Subcutaneous adipose tissue (tissue), 4 donors: Measurements from ENCODE around the gene TBC1D9B. TPM values are rescaled to one million over a fixed set of nuclear protein-coding genes. Genes with fewer than 3 reads are reported as not detected.

Source experiments
- total RNA-seq, 4 donors: library from RNA; depleted of rRNA; stranded (reverse); fragments of >200 nt; gene quantifications; one replicate each; pipeline ENCODE4 v1.1.0, GENCODE V29; 2016
- TF ChIP-seq, protein P1 (sequence below): fragments of 450-650 bp; IDR thresholded peaks from one replicate; pipeline ENCODE4 v1.5.1; 2016; ENCODE audit warnings: low read depth, mild to moderate bottlenecking, control low read depth, antibody characterized with exemption, moderate library complexity

TBC1D9B gene
- total RNA-seq, 4 donors from 2014 or later: 87.6 to 142 (median 122) TPM

DNA sequence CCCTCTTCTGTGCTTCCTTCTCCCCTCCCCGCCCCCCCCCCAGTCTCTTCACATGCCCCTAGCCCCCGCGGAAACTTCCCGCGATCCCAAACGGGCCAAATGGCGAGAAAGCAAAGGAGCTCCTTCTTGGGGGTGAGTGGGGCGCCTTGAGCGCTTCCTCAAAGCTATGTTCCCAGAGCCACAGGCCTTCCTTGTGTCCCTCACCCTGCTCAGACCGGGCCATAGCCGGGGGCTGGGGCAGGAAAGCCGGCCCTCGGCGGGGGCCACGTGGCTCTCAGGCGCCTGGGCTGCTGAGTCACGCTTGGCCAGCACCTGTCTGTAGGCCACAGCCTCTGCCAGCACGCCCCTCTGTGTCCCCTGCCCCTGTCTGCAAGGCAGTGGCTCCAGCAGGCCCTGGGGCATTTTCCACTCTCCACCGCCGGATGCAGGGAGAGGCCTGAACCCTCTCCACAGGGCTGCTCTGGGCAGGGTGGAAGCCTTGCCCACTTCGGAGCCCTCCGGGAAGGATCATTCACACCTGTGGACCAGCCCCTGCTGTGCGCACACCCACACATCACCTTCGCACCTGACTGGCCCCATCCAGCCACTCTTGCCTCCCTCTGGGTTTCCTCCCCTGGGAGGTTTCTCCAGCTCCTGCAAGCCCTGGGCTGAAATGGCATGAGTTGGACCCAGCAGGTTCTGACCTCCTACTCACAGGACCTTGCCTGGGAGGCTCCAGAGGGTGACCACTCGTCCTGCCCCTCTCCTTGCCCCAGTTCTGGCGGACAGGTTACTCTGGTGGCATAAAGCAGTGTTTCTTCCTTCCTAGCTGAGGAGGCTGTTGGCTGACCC, 88.2 kb downstream of the TBC1D9B start:
- TF ChIP-seq, protein P1, sequence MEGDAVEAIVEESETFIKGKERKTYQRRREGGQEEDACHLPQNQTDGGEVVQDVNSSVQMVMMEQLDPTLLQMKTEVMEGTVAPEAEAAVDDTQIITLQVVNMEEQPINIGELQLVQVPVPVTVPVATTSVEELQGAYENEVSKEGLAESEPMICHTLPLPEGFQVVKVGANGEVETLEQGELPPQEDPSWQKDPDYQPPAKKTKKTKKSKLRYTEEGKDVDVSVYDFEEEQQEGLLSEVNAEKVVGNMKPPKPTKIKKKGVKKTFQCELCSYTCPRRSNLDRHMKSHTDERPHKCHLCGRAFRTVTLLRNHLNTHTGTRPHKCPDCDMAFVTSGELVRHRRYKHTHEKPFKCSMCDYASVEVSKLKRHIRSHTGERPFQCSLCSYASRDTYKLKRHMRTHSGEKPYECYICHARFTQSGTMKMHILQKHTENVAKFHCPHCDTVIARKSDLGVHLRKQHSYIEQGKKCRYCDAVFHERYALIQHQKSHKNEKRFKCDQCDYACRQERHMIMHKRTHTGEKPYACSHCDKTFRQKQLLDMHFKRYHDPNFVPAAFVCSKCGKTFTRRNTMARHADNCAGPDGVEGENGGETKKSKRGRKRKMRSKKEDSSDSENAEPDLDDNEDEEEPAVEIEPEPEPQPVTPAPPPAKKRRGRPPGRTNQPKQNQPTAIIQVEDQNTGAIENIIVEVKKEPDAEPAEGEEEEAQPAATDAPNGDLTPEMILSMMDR: no peak

GRCh38 chr5:179818746-179819295, 88.9 kb downstream of the TBC1D9B start:
- TF ChIP-seq, protein P1: no peak

DNA sequence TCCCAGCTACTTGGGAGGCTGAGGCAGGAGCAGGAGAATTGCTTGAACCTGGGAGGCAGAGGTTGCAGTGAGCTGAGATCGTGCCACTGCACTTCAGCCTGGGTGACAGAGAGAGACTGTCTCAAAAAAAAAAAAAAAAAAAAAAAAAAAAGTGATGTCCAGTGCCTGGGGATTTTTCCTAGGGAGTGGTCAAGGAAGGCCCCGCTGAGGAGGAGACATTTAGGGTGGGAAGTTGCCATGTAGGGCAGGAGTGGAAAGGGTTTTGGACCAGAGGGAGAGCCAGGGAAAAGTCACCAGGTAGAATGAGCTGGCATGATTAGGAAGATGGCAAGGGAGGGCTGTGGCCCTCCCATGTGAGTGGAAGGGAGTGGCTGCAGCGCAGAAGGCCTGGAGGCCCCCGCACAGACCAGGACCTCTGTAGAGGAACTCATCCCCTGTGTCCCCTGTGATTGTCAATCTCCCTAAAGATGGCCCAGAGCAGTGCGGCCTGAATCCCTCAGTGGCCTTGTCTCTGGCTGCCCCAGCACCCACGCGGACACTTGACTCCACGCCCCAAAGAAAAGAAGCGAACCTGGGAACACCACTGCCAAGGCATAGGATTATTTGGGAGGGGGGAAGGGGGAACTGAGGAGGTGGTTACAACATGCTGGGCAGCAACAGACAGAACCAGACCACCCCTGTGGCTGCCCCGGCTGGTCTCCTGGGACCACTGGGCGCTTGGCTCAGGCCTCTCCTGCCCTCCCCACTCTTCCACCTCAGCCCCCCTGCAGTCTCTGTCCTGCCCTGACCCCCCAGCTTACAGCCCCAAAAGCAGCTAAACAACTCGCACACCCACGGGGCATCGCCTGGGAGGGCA, 89.6 kb downstream of the TBC1D9B start:
- TF ChIP-seq, protein P1: no peak

DNA sequence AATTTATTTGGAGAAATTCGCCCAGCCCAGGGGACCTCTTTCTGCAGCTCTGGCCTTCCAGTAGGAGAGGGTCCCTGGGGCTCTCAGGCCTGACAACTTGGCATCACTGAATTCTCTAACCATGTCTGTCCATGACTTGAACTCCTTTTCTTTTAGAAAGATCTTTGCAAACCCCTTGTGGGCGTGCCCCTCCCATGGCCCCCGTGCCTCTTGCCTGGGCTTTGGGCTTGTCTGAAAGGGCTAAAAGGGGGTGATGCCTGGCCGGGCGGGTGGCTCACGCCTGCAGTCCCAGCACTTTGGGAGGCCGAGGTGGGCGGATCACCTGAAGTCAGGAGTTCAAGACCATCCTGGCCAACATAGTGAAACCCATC, 90.2 kb downstream of the TBC1D9B start:
- TF ChIP-seq, protein P1: no peak

GRCh38 chr5:179816796-179817469, 90.8 kb downstream of the TBC1D9B start:
- TF ChIP-seq, protein P1: no peak

GRCh38 chr5:179816401-179816795, 91.3 kb downstream of the TBC1D9B start:
- TF ChIP-seq, protein P1: no peak
